ENCODE results near the gene PDE4D. TPM values are rescaled to one million over a fixed set of nuclear protein-coding genes. Genes with fewer than 3 reads are reported as not detected.

The PDE4D gene
- total RNA-seq, 1 experiment from 2014 or later = 2.1 TPM

DNA sequence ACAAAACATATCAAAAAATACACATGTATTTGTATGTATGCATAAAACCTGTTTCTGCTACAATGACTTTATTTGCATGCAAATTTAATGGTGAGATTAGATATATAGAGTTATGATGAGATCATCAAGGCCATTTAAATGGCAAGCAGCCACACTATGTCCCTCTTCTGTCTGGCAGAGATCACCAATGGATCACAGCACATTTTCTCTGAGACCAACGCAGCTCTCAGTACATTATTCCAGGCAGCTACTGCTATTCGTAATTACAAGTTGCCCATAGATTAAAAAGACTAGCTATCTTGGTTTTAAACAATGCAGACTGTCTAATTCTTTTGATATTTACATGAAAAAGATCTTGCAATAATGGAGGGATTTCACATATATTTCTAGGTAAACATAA, 629.5 kb downstream of the PDE4D start:
- Histone ChIP-seq H3K27me3 (ENCODE audit: insufficient read depth, low read length) (no peaks in the 10 kb centered on the region), H3K23me2 (ENCODE audit: insufficient read length, low read depth, low read length, poor library complexity, severe bottlenecking) (no peaks in the 10 kb centered on the region), H3K4me2 (ENCODE audit: insufficient read depth, insufficient read length, low read length) (no peak overlapping the region), H2AK5ac (ENCODE audit: insufficient read length, low read length) (no peak overlapping the region), H4K8ac (replicated peaks; ENCODE audit: insufficient read length, low read depth, low read length) (no peak overlapping the region), H3K27ac (ENCODE audit: insufficient read length, low read depth, low read length) (no peak overlapping the region), H3K14ac (ENCODE audit: insufficient read depth, low read length) (no peak overlapping the region), H2BK5ac (ENCODE audit: insufficient read length, low read length) (no peak overlapping the region), H3K4me1 (ENCODE audit: insufficient read depth, low read length) (no peaks in the 10 kb centered on the region), H3K79me1 (ENCODE audit: insufficient read depth, low read depth, low read length, poor library complexity, severe bottlenecking) (no peaks in the 10 kb centered on the region), H3K9me3 (ENCODE audit: control insufficient read depth, low read depth, low read length) (no peaks in the 10 kb centered on the region), H2BK120ac (ENCODE audit: low read depth, low read length, poor library complexity, severe bottlenecking) (no peak overlapping the region), H3K4ac (ENCODE audit: low read depth, low read length) (no peak overlapping the region), H4K20me1 (ENCODE audit: control insufficient read depth, insufficient read depth, insufficient read length) (no peaks in the 10 kb centered on the region), H3K18ac (ENCODE audit: insufficient read length, low read depth, low read length) (no peak overlapping the region), H3K56ac (ENCODE audit: insufficient read length, low read depth, low read length) (no peak overlapping the region), H3K79me2 (ENCODE audit: insufficient read depth, low read length) (no peaks in the 10 kb centered on the region), H2BK12ac (ENCODE audit: insufficient read length, low read depth, low read length) (no peak overlapping the region), H3K9ac (ENCODE audit: extremely low read depth, insufficient read length, low read length) (no peak overlapping the region), H3K23ac (ENCODE audit: insufficient read length, low read depth, low read length) (no peak overlapping the region), H2BK15ac (ENCODE audit: low read depth, low read length) (no peak overlapping the region), H2AFZ (ENCODE audit: low read length) (no peak overlapping the region), H3T11ph (ENCODE audit: low read length) (no peak overlapping the region), H4K91ac (ENCODE audit: insufficient read length, low read depth, low read length) (no peak overlapping the region), H2BK20ac (ENCODE audit: low read depth, low read length, poor library complexity, severe bottlenecking) (no peak overlapping the region), H4K5ac (ENCODE audit: insufficient read length, low read depth, low read length) (no peak overlapping the region)
- no peak for DNase-seq
- TF ChIP-seq, protein P1, sequence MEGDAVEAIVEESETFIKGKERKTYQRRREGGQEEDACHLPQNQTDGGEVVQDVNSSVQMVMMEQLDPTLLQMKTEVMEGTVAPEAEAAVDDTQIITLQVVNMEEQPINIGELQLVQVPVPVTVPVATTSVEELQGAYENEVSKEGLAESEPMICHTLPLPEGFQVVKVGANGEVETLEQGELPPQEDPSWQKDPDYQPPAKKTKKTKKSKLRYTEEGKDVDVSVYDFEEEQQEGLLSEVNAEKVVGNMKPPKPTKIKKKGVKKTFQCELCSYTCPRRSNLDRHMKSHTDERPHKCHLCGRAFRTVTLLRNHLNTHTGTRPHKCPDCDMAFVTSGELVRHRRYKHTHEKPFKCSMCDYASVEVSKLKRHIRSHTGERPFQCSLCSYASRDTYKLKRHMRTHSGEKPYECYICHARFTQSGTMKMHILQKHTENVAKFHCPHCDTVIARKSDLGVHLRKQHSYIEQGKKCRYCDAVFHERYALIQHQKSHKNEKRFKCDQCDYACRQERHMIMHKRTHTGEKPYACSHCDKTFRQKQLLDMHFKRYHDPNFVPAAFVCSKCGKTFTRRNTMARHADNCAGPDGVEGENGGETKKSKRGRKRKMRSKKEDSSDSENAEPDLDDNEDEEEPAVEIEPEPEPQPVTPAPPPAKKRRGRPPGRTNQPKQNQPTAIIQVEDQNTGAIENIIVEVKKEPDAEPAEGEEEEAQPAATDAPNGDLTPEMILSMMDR (conservative IDR thresholded peaks at IDR 0.05) = no peak
- Mint-ChIP-seq H3K4me1 (peaks cover 8 to 12% of the 10 kb centered on the region in 2 experiments), H3K9me3 (no peaks in the 10 kb centered on the region), H3K4me3 (no peak overlapping the region), H3K36me3 (ENCODE audit: insufficient read depth in 1 of 3, low read depth in 3 of 3) (no peaks in the 10 kb centered on the region), H3K27ac (no peak overlapping the region), H3K27me3 (ENCODE audit: low read depth) (no peaks in the 10 kb centered on the region)
- WGBS (ENCODE audit: extremely low coverage, insufficient read length, low lambda C conversion rate) = no CpG with 5 or more reads among the region's 2 CpGs
